OCI-LY3 (cell line): ENCODE measurements around the gene PERM1.
"Not testable (repeated sequence)": the region's sequence is repeated elsewhere in the genome, so short reads cannot be mapped to it uniquely, and the experiment has no call there.

Experiments used
- H2AFZ ChIP-seq: fragments of 200-600, 300-600 bp; shearing (Covaris generic); 2 replicates; pipeline ENCODE4 v1.6.0; 2014; ENCODE audit warnings: antibody characterized with exemption, low read depth, low read length
- H3K27ac ChIP-seq: fragments of 200-600, 300-600 bp; sonication (generic); 2 replicates; pipeline ENCODE4 v1.5.1; 2014; ENCODE audit warnings: mild to moderate bottlenecking, low read length, moderate library complexity, mixed read lengths
- H3K27me3 ChIP-seq: fragments of 200-600, 300-600 bp; sonication (generic); 2 replicates; pipeline ENCODE4 v1.6.1; 2014; ENCODE audit warnings: low read depth, low read length, mixed read lengths
- H3K36me3 ChIP-seq: fragments of 200-600, 300-600 bp; sonication (generic); replicated peaks from 2 replicates; pipeline ENCODE3; 2014; ENCODE audit warnings: low read depth, low read length, mixed read lengths
- H3K4me1 ChIP-seq: fragments of 300-600, 200-600 bp; sonication (generic); 2 replicates; pipeline ENCODE4 v1.6.1; 2014; ENCODE audit warnings: low read length, mixed read lengths
- H3K4me2 ChIP-seq: fragments of 200-600, 300-600 bp; sonication (generic); 2 replicates; pipeline ENCODE4 v1.6.1; 2014; ENCODE audit warnings: low read length, mixed read lengths
- H3K4me3 ChIP-seq: fragments of 300-600, 200-600 bp; sonication (generic); 2 replicates; pipeline ENCODE4 v1.5.1; 2014; ENCODE audit warnings: antibody characterized with exemption, mild to moderate bottlenecking, low read length, moderate library complexity
- H3K79me2 ChIP-seq: fragments of 300-600, 200-600 bp; shearing (Covaris generic); 2 replicates; pipeline ENCODE4 v1.6.1; 2014; ENCODE audit warnings: mild to moderate bottlenecking, low read length, mixed read lengths
- H3K9ac ChIP-seq: fragments of 300-600, 200-600 bp; shearing (Covaris generic); 2 replicates; pipeline ENCODE4 v1.6.0; 2014; ENCODE audit warnings: mild to moderate bottlenecking, low read length, moderate library complexity
- H3K9me3 ChIP-seq: fragments of 200-600, 300-600 bp; shearing (Covaris generic); 2 replicates; pipeline ENCODE4 v1.6.1; 2014; ENCODE audit warnings: low read length, mixed read lengths; ENCODE audit not compliant: insufficient read depth
- H4K20me1 ChIP-seq: fragments of 200-600, 300-600 bp; sonication (generic); 2 replicates; pipeline ENCODE4 v1.6.1; 2016; ENCODE audit warnings: low read length, mixed read lengths; ENCODE audit not compliant: insufficient read depth
- EZH2phosphoT487 ChIP-seq: fragments of 200-600 bp; shearing (Covaris generic); IDR thresholded peaks from 2 replicates; pipeline ENCODE4 v1.6.1; 2018; ENCODE audit warnings: antibody characterized with exemption, mixed run types, low read depth
- TF ChIP-seq, protein P1 (sequence below): fragments of 200-600, 300-600 bp; sonication (generic); IDR thresholded peaks from 2 replicates; pipeline ENCODE4 v1.5.1; 2014; ENCODE audit warnings: antibody characterized with exemption, low read length, low read depth

The PERM1 gene, protein sequence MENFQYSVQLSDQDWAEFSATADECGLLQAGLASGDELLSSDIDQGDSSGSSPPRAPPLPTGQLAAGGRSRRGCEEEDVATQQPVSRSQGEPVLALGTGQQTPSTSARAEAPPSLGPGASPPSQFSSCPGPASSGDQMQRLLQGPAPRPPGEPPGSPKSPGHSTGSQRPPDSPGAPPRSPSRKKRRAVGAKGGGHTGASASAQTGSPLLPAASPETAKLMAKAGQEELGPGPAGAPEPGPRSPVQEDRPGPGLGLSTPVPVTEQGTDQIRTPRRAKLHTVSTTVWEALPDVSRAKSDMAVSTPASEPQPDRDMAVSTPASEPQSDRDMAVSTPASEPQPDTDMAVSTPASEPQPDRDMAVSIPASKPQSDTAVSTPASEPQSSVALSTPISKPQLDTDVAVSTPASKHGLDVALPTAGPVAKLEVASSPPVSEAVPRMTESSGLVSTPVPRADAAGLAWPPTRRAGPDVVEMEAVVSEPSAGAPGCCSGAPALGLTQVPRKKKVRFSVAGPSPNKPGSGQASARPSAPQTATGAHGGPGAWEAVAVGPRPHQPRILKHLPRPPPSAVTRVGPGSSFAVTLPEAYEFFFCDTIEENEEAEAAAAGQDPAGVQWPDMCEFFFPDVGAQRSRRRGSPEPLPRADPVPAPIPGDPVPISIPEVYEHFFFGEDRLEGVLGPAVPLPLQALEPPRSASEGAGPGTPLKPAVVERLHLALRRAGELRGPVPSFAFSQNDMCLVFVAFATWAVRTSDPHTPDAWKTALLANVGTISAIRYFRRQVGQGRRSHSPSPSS

DNA sequence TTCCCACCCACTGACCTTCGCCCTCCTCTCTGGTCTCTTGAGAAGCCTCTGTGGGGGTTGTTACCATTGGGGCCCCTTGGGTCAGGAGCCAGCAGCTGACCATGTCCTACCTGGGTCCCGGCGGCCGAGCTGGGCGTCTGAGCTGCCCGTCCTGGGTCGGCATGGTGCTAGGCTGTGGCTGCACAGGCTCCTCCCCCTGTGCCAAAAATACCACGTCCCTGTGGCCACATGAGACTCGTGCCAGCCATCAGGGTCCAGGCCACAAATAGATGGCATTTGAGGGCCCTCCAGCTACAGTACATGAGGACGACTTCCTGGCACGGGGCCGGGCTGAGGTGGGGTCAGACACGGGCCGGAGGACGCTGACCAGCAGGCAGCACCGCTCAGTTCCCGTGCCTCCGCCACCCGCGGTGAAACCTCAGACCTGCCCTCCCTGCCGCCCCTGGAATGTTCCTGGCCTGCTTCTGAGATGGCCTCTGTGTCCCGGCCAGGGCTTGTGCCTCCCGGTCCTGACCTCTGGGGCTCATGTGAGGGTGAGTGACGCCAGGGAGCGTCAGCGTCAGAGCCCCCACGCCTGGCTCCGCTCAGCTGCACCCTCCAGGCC, at the start of gene PERM1:
TSS of gene PERM1 (minus strand) at position 139 of the 604 bp plus-strand sequence. CDS start 1,064 bp downstream, outside the sequence.
- Histone ChIP-seq H3K9ac (no peak within 1 kb of the TSS), H4K20me1 (no peaks in the 10 kb centered on the region), H3K9me3 (no peaks in the 10 kb centered on the region), H3K79me2 (no peaks in the 10 kb centered on the region), H3K4me2 (no peak within 1 kb of the TSS), H2AFZ (no peak within 1 kb of the TSS), H3K27ac (no peak within 1 kb of the TSS), H3K4me1 (no peaks in the 10 kb centered on the region), H3K27me3 (no peaks in the 10 kb centered on the region), H3K4me3 (no peak within 1 kb of the TSS), H3K36me3 (no peaks in the 10 kb centered on the region)
- TF ChIP-seq EZH2phosphoT487, result no peak
- TF ChIP-seq, protein P1, sequence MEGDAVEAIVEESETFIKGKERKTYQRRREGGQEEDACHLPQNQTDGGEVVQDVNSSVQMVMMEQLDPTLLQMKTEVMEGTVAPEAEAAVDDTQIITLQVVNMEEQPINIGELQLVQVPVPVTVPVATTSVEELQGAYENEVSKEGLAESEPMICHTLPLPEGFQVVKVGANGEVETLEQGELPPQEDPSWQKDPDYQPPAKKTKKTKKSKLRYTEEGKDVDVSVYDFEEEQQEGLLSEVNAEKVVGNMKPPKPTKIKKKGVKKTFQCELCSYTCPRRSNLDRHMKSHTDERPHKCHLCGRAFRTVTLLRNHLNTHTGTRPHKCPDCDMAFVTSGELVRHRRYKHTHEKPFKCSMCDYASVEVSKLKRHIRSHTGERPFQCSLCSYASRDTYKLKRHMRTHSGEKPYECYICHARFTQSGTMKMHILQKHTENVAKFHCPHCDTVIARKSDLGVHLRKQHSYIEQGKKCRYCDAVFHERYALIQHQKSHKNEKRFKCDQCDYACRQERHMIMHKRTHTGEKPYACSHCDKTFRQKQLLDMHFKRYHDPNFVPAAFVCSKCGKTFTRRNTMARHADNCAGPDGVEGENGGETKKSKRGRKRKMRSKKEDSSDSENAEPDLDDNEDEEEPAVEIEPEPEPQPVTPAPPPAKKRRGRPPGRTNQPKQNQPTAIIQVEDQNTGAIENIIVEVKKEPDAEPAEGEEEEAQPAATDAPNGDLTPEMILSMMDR, result no peak

DNA sequence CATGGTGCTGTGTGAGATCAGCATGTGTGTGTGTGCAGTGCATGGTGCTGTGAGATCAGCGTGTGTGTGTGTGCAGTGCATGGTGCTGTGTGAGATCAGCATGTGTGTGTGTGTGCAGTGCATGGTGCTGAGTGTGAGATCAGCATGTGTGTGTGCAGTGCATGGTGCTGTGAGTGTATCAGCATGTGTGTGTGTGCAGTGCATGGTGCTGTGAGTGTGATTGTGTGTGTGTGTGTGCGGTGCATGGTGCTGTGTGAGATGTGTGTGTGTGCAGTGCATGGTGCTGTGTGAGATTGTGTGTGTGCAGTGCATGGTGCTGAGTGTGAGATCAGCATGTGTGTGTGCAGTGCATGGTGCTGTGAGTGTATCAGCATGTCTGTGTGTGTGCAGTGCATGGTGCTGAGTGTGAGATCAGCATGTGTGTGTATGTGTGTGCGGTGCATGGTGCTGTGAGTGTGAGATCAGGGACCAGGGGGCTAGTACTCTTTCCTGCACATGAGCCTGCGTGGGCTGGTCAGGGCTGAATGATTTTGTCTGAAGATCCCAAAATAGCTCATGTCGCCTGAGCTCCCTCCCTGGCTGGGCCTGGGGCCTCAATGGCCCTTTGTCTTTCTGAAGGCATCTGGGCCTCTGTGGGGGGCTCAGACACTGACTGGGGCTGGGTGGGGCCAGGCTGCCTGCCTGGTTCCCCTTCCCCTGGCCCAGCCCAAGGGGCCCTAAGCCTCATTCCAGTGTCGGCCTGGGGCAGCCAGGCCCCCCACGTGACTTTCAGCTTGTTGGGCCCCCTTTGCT, 49.2 kb upstream of the PERM1 start:
- not testable (repeated sequence) for H3K4me3 ChIP-seq, H3K79me2 ChIP-seq, H3K9me3 ChIP-seq, H2AFZ ChIP-seq, H3K4me1 ChIP-seq, H3K27ac ChIP-seq, H3K36me3 ChIP-seq, H3K27me3 ChIP-seq, H3K4me2 ChIP-seq, H3K9ac ChIP-seq
- H4K20me1 ChIP-seq, result peaks cover 12% of the 10 kb centered on the region

DNA sequence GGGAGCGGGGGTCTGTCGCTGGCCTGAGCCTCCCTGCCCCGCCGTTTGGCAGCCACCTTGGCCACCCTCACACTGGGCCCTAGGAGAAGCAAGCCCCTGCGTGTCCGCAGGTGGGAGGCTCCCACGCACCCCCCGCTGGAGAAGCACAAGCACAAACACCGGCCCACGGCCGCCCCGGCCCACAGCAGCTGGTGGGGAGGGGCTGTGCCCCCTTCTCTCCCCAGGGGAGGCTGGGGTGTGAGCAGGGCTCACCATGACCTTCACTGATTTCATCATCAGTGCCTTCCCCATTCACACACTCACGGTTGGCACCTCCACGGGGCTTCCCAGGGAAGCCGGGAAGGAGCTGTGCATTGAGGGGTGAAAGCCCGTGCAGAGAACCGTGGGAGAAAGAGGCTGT, 45.9 kb upstream of the PERM1 start:
- peaks cover 12% of the 10 kb centered on the region for H4K20me1 ChIP-seq
- H3K4me3 ChIP-seq, result no peak overlapping the region
- no peaks in the 10 kb centered on the region for H3K36me3 ChIP-seq
- no peak overlapping the region for H3K27ac ChIP-seq
- no peaks in the 10 kb centered on the region for H3K4me1 ChIP-seq
- TF ChIP-seq, protein P1, result no peak
- TF ChIP-seq EZH2phosphoT487, result no peak
- no peaks in the 10 kb centered on the region for H3K9me3 ChIP-seq
- H3K9ac ChIP-seq, result no peak overlapping the region
- no peaks in the 10 kb centered on the region for H3K27me3 ChIP-seq
- no peaks in the 10 kb centered on the region for H3K79me2 ChIP-seq
- no peak overlapping the region for H3K4me2 ChIP-seq
- no peak overlapping the region for H2AFZ ChIP-seq

DNA sequence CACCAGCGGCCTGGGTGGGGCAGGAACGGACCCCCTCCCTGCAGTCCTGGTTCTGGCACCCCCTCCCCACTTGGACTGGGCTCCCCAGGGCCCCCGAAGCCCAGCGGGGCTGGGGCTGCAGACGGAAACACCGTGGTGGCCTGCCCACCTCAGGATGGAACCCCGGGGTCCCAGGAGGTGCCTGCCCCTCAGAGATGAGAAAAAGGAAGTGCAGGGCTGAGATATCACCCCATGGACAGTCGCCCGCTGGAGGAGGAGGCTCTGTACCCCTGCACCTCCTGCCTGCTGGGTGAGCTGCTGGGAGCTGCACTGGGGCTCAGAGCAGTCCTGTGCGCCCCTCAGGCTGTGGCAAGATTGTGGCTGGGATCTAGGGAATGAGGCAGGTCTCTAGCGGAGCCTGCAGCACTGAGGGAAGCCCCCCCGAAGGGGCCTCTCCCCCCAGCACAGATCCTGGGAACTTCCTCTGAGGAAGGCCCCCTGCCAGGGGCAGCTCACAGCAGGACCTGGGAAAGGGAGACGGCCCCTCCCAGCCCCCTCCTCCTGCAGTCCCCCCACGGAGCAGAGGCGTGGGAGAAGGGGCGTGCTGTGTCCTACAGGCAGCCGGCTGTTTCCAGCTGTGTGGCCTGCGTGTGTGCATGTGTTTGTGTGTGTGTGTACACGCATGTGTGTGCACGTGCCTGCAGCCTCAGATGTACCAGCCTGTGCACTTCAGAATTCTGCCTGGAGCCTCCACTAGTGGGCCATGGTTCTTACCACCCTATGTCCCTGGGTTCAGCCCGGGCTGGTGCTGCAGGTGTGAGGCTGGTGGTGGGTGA, 44.9 kb upstream of the PERM1 start:
- H2AFZ ChIP-seq, result no peak overlapping the region
- no peaks in the 10 kb centered on the region for H3K36me3 ChIP-seq
- no peaks in the 10 kb centered on the region for H3K79me2 ChIP-seq
- H3K4me3 ChIP-seq, result no peak overlapping the region
- TF ChIP-seq, protein P1, result no peak
- no peak for TF ChIP-seq EZH2phosphoT487
- no peaks in the 10 kb centered on the region for H3K9me3 ChIP-seq
- H3K4me1 ChIP-seq, result no peaks in the 10 kb centered on the region
- no peak overlapping the region for H3K27ac ChIP-seq
- peaks cover 6% of the 10 kb centered on the region for H4K20me1 ChIP-seq
- H3K27me3 ChIP-seq, result peaks cover 2% of the 10 kb centered on the region; the same call in 1 of the 2 replicates
- H3K4me2 ChIP-seq, result no peak overlapping the region
- no peak overlapping the region for H3K9ac ChIP-seq
